IPS DF 6.9 (cell line): ENCODE results near the gene ACVRL1.

Experiments
- DNase-seq: peaks from one replicate; pipeline ENCODE4 v3.0.0-alpha.2; 2013; ENCODE audit warnings: low read depth, low spot score
- H3K27ac ChIP-seq: one replicate; pipeline ENCODE4 v1.5.1; 2013; ENCODE audit warnings: low read length, control low read depth
- H3K27me3 ChIP-seq: 2 replicates; pipeline ENCODE4 v1.6.1; 2013; ENCODE audit warnings: mild to moderate bottlenecking, low read length; ENCODE audit not compliant: control insufficient read depth, insufficient read depth
- H3K36me3 ChIP-seq: 2 replicates; pipeline ENCODE4 v1.6.1; 2013; ENCODE audit warnings: low read length; ENCODE audit not compliant: control insufficient read depth, insufficient read depth
- H3K4me1 ChIP-seq: 2 replicates; pipeline ENCODE4 v1.6.1; 2013; ENCODE audit warnings: low read length; ENCODE audit not compliant: control insufficient read depth, insufficient read depth
- H3K4me3 ChIP-seq: 2 replicates; pipeline ENCODE4 v1.5.1; 2013; ENCODE audit warnings: mild to moderate bottlenecking, low read length
- H3K9me3 ChIP-seq: 2 replicates; pipeline ENCODE4 v1.6.1; 2013; ENCODE audit warnings: low read length, inconsistent platforms; ENCODE audit not compliant: control insufficient read depth, insufficient read depth
- WGBS: extraction: QIAGEN DNeasy Blood & Tissue Kit; methylation state at CpG from one replicate; pipeline ENCODE4 v1.1.7; 2013; ENCODE audit warnings: mixed read lengths, missing lambda C conversion rate; ENCODE audit not compliant: insufficient read length, insufficient coverage; 5-methylcytosine and 5-hydroxymethylcytosine counted together

The ACVRL1 gene

DNA sequence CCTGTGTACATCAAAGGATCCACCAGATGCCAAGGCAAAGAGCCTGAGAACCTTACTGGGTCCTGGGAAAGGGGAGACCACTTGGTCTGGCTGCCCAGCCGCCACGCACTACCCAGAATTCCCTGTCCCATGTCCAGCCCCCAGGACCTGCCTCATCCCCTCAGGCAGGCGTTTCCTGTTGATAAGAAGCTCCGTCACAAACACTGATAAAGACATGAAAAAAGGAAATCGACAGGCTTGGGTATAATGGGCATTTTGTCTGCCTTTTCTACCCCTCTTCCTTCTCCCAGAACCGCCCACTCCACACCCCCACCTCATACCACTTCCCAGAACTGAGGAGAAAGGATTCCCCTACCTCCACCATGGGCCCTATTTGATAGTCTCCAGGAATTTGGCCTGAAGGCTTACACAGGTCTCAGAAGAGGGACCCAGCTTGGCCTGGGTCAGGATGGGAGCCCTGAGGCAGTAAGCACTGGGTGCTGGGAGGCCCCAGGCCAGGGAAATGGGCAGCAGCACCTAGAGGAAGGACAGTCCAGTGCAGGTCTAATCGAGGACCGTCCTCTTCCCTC lies 18.8 kb downstream of the ACVRL1 start:
- no peaks in the 10 kb centered on the region for H3K27me3 ChIP-seq
- no peak overlapping the region for H3K4me3 ChIP-seq
- no peaks in the 10 kb centered on the region for H3K9me3 ChIP-seq
- peaks cover 1% of the 10 kb centered on the region; the same call in 1 of the 2 replicates for H3K4me1 ChIP-seq
- no peak for DNase-seq
- H3K27ac ChIP-seq, result no peak overlapping the region
- no peaks in the 10 kb centered on the region for H3K36me3 ChIP-seq
- no CpG with 5 or more reads among the region's 8 CpGs for WGBS

DNA sequence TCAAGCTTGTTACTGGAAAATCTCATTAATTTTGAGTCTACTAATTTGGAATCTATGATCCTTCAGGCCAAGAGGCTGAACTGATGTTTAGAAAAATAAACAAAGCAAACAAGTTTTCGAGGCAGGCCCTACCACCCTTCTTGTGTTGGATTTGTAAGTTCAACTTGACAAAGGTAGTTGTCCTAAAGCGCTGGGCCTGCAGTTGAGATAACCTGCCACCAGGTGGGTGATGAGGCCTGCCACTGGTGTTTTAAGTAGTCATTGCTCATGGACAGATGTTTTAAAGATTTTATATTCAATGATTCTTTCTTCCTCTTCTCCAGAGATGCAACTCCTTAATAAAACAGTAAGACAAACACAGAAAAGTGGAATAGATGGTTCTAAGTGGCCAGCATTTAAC lies 19.4 kb downstream of the ACVRL1 start:
- Histone ChIP-seq H3K4me1 (peaks cover 1% of the 10 kb centered on the region; the same call in 1 of the 2 replicates), H3K27ac (no peak overlapping the region), H3K4me3 (no peak overlapping the region), H3K27me3 (no peaks in the 10 kb centered on the region), H3K9me3 (no peaks in the 10 kb centered on the region), H3K36me3 (no peaks in the 10 kb centered on the region)
- no peak for DNase-seq
- WGBS, result no CpG with 5 or more reads among the region's 2 CpGs

DNA sequence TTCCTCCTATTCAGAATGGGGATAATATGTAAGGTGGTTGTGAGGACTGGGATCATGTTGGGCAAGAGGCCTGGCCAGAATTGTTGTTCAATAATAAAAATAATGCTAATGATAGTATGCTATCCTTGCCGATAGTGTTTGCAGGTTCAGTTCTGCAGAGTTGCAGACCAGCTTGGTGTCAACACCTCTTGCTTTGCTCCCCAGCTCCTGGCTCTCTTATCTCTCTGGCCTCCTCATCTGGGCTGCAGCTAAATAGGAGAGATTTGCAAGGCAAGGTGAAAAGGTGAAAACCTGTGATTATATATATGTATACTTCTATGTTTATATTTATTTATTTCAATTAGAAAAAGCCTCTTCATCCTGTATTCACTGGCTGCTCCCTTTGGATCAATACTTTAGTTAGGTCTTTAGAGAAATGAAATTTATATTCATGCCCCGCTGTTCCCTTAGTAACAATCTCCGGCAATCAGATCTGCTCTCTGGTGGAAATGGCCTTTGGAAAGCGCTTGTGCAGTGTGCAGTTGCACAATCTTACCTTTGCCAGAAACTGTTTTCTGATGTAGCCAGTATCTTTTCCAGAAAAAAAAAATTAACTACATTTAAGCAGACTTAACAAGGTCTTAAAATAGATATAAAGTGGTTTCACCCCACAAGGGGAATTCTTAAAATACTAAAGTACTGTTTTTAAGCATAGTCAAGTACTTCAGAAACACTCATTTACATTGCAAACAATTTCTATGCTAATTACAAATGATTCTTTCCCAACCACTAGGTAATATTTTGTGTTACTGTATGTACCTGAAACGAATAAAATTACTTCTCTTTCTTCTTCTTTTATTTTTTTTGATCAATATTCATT lies 25.1 kb downstream of the ACVRL1 start:
- Histone ChIP-seq H3K27me3 (no peaks in the 10 kb centered on the region), H3K4me1 (no peaks in the 10 kb centered on the region), H3K4me3 (no peak overlapping the region), H3K27ac (no peak overlapping the region), H3K36me3 (no peaks in the 10 kb centered on the region), H3K9me3 (no peaks in the 10 kb centered on the region)
- no peak for DNase-seq
- no CpG with 5 or more reads among the region's 5 CpGs for WGBS

DNA sequence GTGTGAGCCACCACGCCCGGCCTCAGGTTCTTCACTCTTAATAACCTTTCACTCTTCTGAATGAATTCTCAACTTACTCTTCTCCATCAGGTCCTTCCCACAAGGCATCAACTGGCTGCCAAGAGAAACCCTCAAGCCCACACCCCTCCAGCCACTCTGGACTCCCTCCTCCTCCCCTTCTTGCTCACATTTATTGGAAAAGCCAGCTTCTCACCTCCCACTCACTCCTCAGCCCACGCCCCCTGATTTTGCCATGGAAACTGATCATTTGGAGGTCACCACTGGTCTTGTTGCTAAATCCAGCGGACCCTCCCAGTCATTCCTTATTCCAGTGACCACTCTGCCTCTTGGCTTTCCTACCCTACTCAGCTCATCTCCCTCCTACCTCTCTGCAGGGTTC lies 26.8 kb downstream of the ACVRL1 start:
- no CpG with 5 or more reads among the region's 4 CpGs for WGBS
- H3K4me1 ChIP-seq, result no peaks in the 10 kb centered on the region
- no peaks in the 10 kb centered on the region for H3K36me3 ChIP-seq
- no peak overlapping the region for H3K27ac ChIP-seq
- H3K27me3 ChIP-seq, result no peaks in the 10 kb centered on the region
- no peak overlapping the region for H3K4me3 ChIP-seq
- no peaks in the 10 kb centered on the region for H3K9me3 ChIP-seq
- no peak for DNase-seq

DNA sequence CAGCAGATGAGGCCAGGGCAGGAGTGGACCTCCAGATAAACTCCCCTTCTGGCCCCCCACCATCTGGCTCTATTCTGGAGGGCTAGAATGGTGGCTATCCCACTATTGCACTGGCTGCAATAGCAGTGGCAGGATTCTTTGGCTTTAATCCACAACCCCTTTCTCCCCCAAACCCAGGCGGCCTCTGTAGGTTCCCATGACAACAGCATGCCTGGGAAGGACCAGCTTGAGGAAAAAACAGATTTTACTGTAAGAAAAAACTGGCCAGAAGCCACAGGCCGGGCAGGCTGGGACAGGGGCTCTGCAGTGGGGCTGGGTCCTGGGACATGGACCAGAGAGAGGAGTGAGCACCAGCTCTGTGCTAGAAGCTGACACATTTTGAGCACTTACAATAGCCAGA lies 30.6 kb downstream of the ACVRL1 start:
- DNase-seq, result no peak
- Histone ChIP-seq H3K27me3 (no peaks in the 10 kb centered on the region), H3K4me3 (no peak overlapping the region), H3K36me3 (no peaks in the 10 kb centered on the region), H3K27ac (no peak overlapping the region), H3K4me1 (0 out of 2 replicates have a peak, but pooled peaks cover 2% of the 10 kb centered on the region), H3K9me3 (no peaks in the 10 kb centered on the region)
- no CpG with 5 or more reads among the region's 2 CpGs for WGBS

DNA sequence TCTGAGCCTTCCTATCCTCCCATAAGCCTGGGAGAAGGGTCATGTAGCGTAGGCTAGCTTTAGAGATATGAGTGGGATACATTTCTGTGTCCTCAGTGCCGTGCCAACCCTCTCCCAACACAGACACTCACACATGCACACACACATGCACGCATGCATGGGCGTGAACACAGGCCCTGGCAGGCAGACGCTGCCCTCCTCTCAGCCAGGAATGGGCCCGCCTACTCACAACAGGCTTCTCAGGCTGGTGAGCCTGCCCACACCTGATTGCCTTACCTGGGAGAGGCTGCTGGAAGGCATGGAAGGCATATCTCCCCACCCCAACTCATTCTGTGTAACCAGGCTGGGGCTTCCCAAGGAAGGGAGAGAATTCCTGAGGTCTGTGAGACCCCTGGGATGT lies 31.4 kb downstream of the ACVRL1 start:
- H3K4me1 ChIP-seq, result 0 out of 2 replicates have a peak, but pooled peaks cover 2% of the 10 kb centered on the region
- H3K27ac ChIP-seq, result no peak overlapping the region
- H3K27me3 ChIP-seq, result no peaks in the 10 kb centered on the region
- DNase-seq, result no peak
- no peaks in the 10 kb centered on the region for H3K36me3 ChIP-seq
- no CpG with 5 or more reads among the region's 6 CpGs for WGBS
- no peaks in the 10 kb centered on the region for H3K9me3 ChIP-seq
- no peak overlapping the region for H3K4me3 ChIP-seq

DNA sequence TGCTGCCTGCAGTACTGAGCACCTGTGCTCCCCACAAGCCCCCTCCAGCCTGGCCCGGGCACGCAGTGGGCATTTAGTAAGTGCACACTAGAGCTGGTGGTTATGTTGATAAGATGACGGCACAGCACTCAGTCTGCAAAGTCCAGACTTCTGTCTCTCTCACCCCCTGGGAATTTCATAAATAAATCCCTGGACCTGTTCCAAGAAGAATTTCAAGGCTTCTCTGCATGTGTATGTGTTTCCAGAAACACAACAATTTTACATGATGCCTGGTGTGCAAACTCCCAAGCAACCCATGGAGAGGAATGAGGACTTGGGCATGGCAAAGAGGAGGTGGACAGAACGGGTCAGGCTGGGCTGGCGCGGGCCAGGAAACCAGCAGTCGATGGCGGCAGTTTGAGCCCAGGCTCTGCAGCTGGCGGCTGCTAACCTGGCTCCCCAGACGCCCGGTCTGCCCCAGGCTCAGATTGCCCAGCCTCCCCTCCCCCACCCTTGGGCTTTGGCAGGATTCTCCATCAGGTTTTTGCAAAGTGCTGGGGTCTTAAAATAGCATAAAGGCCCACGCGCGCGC lies 33.8 kb downstream of the ACVRL1 start:
- DNase-seq, result no peak
- H3K9me3 ChIP-seq, result no peaks in the 10 kb centered on the region
- no peaks in the 10 kb centered on the region for H3K36me3 ChIP-seq
- WGBS, result no CpG with 5 or more reads among the region's 15 CpGs
- H3K27me3 ChIP-seq, result no peaks in the 10 kb centered on the region
- 0 out of 2 replicates have a peak, but pooled peaks cover 2% of the 10 kb centered on the region for H3K4me1 ChIP-seq
- no peak overlapping the region for H3K4me3 ChIP-seq
- H3K27ac ChIP-seq, result no peak overlapping the region

DNA sequence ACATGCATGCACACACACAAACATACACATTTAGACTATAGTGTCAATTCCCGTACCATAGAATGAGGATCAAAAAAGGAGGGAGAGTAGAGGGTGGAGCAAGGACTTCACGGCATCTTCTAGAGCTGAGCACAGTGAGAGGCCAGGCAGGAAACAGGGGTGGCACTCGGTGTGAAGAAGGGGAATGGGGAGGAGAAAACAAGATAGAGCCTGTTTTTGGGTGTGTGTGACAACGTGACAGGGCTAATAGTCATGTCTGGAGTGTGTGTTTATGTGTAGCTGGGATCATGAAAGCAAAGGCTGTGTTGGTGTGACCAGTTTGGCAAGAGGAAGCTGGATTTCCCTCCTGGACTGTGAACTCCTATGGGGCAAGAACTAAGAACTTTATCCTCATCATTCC lies 34.3 kb downstream of the ACVRL1 start:
- no peaks in the 10 kb centered on the region for H3K9me3 ChIP-seq
- no peak overlapping the region for H3K27ac ChIP-seq
- H3K36me3 ChIP-seq, result no peaks in the 10 kb centered on the region
- no CpG with 5 or more reads among the region's 4 CpGs for WGBS
- no peaks in the 10 kb centered on the region for H3K27me3 ChIP-seq
- no peak for DNase-seq
- 0 out of 2 replicates have a peak, but pooled peaks cover 2% of the 10 kb centered on the region for H3K4me1 ChIP-seq
- no peak overlapping the region for H3K4me3 ChIP-seq

DNA sequence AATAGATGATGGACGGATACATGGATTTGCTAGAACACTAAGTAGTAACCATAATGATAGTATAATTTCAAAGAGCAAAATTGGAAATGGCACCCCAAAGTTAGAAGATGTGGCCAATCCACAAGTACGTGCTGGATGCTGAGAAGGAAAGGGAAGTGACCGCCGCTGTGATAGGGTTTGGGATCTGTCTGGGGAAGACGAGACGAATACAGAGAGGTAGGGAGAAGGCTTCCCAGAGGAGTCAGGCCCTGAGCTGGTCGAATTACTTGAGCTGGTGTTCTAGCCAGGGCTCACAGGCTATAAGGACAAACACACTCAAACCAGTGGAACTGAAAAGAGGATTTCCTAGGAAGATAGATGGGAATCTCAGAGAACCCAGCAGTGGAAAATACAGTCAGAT lies 34.8 kb downstream of the ACVRL1 start:
- no peak overlapping the region for H3K4me3 ChIP-seq
- H3K4me1 ChIP-seq, result 0 out of 2 replicates have a peak, but pooled peaks cover 2% of the 10 kb centered on the region
- no peaks in the 10 kb centered on the region; the same call in 1 of the 2 replicates for H3K27me3 ChIP-seq
- no peak overlapping the region for H3K27ac ChIP-seq
- H3K36me3 ChIP-seq, result no peaks in the 10 kb centered on the region
- DNase-seq, result no peak
- WGBS, result no CpG with 5 or more reads among the region's 7 CpGs
- no peaks in the 10 kb centered on the region for H3K9me3 ChIP-seq

DNA sequence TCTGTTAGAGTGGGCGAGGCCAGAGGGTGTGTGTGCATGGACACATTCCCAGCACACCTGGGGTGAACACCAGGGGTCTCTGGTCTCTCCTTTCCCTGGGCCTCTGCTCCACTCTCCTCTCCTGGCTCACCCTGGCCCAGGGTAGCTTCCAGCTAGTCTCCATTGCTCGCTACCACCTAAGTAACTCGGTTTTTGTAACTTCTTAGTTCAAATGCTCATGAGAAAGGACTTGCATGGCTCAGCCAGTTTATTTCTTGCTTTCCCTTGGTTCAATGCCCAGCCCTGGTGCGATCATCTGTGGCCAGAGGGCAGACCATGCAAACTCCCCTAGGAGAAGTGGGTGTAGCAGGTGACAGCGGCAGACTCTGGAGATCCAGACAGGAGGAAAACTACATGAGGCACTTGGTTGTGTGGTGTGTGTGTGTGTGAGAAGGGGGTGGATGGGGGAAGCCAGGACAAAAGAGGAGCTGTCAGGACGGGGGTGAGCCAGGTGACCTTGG lies 35.2 kb downstream of the ACVRL1 start:
- no peak for DNase-seq
- H3K4me1 ChIP-seq, result 0 out of 2 replicates have a peak, but pooled peaks cover 2% of the 10 kb centered on the region
- H3K27me3 ChIP-seq, result peaks cover under 1% of the 10 kb centered on the region; the same call in 1 of the 2 replicates
- H3K9me3 ChIP-seq, result no peaks in the 10 kb centered on the region
- no peak overlapping the region for H3K4me3 ChIP-seq
- H3K27ac ChIP-seq, result no peak overlapping the region
- WGBS, result no CpG with 5 or more reads among the region's 6 CpGs
- H3K36me3 ChIP-seq, result no peaks in the 10 kb centered on the region
